Measurements from ENCODE around the gene CHD8.

CHD8 gene

GRCh38 chr14:21356511-21356910 is 99.4 kb downstream of the CHD8 start:
- no peak for DNase-seq

DNA sequence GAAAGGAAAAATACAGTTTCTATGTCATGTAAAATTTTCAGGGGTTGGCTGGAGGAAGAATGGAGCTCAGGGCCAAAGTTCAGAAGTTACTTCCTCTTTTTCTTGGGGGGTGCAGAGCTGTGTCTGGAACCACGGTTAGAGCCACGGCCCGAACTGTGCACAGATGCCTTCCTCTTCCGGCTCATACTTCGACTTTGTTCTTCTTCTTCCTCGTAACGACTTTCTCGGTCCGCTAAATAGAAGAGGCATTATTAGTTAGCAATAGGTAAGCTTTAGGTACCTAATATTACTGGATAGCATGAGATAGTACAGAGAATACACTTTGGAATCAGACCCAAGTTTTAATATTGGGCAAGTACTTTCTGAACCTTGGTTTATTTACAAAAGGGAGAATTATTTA is 103.3 kb downstream of the CHD8 start:
- no peak for DNase-seq

- DNase-seq, result no peak
Measured at GRCh38 chr14:21350539-21350938, 105.4 kb downstream of the CHD8 start.

DNA sequence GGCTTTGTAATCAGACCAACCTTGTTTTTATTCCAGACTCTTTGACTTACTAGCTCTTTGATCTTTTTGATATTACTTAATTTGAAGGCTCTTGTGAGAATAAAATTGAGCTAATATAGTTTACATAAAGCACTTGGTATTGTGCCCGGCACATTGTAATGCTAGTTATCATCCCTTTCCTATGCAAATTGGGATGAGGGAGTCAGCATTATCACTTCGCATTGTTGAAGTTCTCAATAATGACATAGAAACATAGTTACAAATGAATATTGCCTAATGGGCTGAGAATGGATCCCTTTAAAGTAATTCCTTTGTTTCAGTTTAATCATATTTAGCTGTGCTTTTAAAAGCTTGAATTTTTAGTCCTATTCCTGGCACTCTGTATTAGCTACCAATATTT is 108.7 kb downstream of the CHD8 start:
- DNase-seq, result no peak

DNA sequence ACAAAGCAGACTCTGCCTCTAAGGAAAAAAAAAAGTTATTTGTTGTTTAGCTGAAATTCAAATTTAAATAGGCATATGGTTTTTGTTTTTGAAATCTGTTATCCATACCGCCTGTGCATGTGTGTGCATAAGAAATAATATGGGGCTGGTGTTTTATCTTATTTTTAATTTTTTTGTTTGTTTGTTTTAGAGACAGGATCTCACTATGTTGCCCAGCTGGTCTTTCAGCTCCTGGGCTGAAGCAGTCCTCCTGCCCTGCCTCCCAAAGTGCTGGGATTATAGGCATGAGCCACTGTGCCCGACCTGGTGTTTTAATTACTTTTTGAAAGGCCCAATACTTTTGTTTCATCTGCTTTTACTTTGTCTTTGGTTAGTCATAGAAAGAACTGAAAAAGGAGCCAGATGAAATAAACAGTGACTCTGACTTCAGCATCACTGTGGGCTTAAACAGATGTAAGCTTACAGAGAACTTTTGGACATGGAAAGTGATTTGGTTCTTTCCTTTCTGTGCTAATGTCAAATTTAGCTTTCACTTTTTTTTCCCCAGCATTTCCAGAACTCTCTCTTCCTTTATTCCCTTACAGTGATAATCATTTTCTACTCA is 109.3 kb downstream of the CHD8 start:
- no peak for DNase-seq

GRCh38 chr14:21343035-21343794 is 112.7 kb downstream of the CHD8 start:
- no peak for DNase-seq
